CD14-positive monocyte (primary cell): Measurements from ENCODE around the gene INPP4B. TPM values are rescaled to one million over a fixed set of nuclear protein-coding genes. Genes with fewer than 3 reads are reported as not detected.
A peak's percentile ranks its signal among the peaks of the same experiment; 100 is the strongest.
"Not testable (repeated sequence)": the region's sequence is repeated elsewhere in the genome, so short reads cannot be mapped to it uniquely, and the experiment has no call there.

Experiments used
- DNase-seq, 3 donors: peaks; one replicate each; pipeline ENCODE4 v3.0.0-alpha.2; 2011 to 2022
- H2AFZ ChIP-seq: 2 replicates; pipeline ENCODE4 v1.6.0; 2012; ENCODE audit warnings: mild to moderate bottlenecking, low read depth, low read length, inconsistent platforms; ENCODE audit not compliant: insufficient read depth, poor library complexity, severe bottlenecking
- H3K27ac ChIP-seq, 2 donors: 1 replicate in 1 of 2; 2 replicates in 1 of 2; pipeline ENCODE4 v1.5.1; 2012 to 2013; ENCODE audit warnings: low read length in 2 of 2, control low read depth in 1 of 2, inconsistent platforms in 1 of 2, low read depth in 1 of 2, mild to moderate bottlenecking in 1 of 2
- H3K27me3 ChIP-seq, 2 donors: one replicate each; pipeline versions ENCODE4 v1.6.0 to v1.6.1; 2011 to 2013; ENCODE audit warnings: low read length in 2 of 2; ENCODE audit not compliant: control insufficient read depth in 2 of 2, insufficient read depth in 2 of 2
- H3K36me3 ChIP-seq, 2 donors: replicated peaks in 1 of 2; 1 replicate in 1 of 2; 2 replicates in 1 of 2; pipeline versions ENCODE4 v1.5.1 to v1.6.1; 2012 to 2013; ENCODE audit warnings: low read length in 2 of 2, control low read depth in 1 of 2, inconsistent platforms in 1 of 2, mild to moderate bottlenecking in 1 of 2; ENCODE audit not compliant: insufficient read depth in 2 of 2, control insufficient read depth in 1 of 2
- H3K4me1 ChIP-seq, 2 donors: 1 replicate in 1 of 2; 2 replicates in 1 of 2; pipeline versions ENCODE4 v1.5.1 to v1.6.1; 2012 to 2013; ENCODE audit warnings: low read length in 2 of 2, control low read depth in 1 of 2, inconsistent platforms in 1 of 2, mild to moderate bottlenecking in 1 of 2, moderate library complexity in 1 of 2; ENCODE audit not compliant: insufficient read depth in 2 of 2, control insufficient read depth in 1 of 2
- H3K4me2 ChIP-seq: replicated peaks from 2 replicates; pipeline ENCODE3; 2012; ENCODE audit warnings: low read length, moderate library complexity, mild to moderate bottlenecking; ENCODE audit not compliant: poor library complexity, severe bottlenecking; ENCODE audit errors: extremely low read depth
- H3K4me3 ChIP-seq, 3 experiments: fragments of 200-600 bp in 1 of 3; sonication (generic) in 1 of 3; replicated peaks in 1 of 3; 1 replicate in 2 of 3; 2 replicates in 1 of 3; pipeline ENCODE4 v1.5.1; 2011 to 2013; ENCODE audit warnings: low read length in 3 of 3, mild to moderate bottlenecking in 3 of 3, control low read depth in 2 of 3, low read depth in 2 of 3, inconsistent platforms in 1 of 3, moderate library complexity in 1 of 3
- H3K79me2 ChIP-seq: 2 replicates; pipeline ENCODE4 v1.6.0; 2012; ENCODE audit warnings: mild to moderate bottlenecking, control low read depth, inconsistent platforms, low read length, moderate library complexity; ENCODE audit not compliant: insufficient read depth
- H3K9ac ChIP-seq: 2 replicates; pipeline ENCODE4 v1.6.0; 2017; ENCODE audit warnings: low read length, mild to moderate bottlenecking; ENCODE audit not compliant: insufficient read depth, poor library complexity, severe bottlenecking
- H3K9me3 ChIP-seq, 2 donors: replicated peaks in 1 of 2; 1 replicate in 1 of 2; 2 replicates in 1 of 2; pipeline versions ENCODE4 v1.5.1 to v1.6.1; 2012 to 2013; ENCODE audit warnings: low read length in 2 of 2, control low read depth in 1 of 2; ENCODE audit not compliant: control insufficient read depth in 1 of 2, insufficient read depth in 1 of 2
- H4K20me1 ChIP-seq: 2 replicates; pipeline ENCODE4 v1.6.0; 2012; ENCODE audit warnings: mild to moderate bottlenecking, low read length, control low read depth, moderate library complexity; ENCODE audit not compliant: insufficient read depth
- H3K27ac Mint-ChIP-seq, 7 donors: one replicate each; pipeline ENCODE4 v1.8.0; 2020; ENCODE audit warnings: mild to moderate bottlenecking in 7 of 7, mixed read lengths in 7 of 7, moderate library complexity in 6 of 7, inconsistent platforms in 2 of 7
- H3K27me3 Mint-ChIP-seq, 3 donors: one replicate each; pipeline ENCODE4 v1.8.0; 2021 to 2022; ENCODE audit warnings: low read depth in 3 of 3, mild to moderate bottlenecking in 3 of 3, mixed read lengths in 3 of 3, moderate library complexity in 3 of 3, inconsistent platforms in 1 of 3
- H3K36me3 Mint-ChIP-seq, 2 donors: one replicate each; pipeline ENCODE4 v1.8.0; 2020; ENCODE audit warnings: mixed read lengths in 2 of 2, inconsistent platforms in 1 of 2, mild to moderate bottlenecking in 1 of 2
- H3K4me1 Mint-ChIP-seq: one replicate; pipeline ENCODE4 v1.8.0; 2020; ENCODE audit warnings: mild to moderate bottlenecking, mixed read lengths
- H3K4me3 Mint-ChIP-seq, 2 donors: one replicate each; pipeline ENCODE4 v1.8.0; 2020; ENCODE audit warnings: mild to moderate bottlenecking in 2 of 2, mixed read lengths in 2 of 2, moderate library complexity in 1 of 2
- H3K9me3 Mint-ChIP-seq, 7 donors: one replicate each; pipeline ENCODE4 v1.8.0; 2020 to 2022; ENCODE audit warnings: mixed read lengths in 7 of 7, mild to moderate bottlenecking in 6 of 7, moderate library complexity in 6 of 7, inconsistent platforms in 2 of 7
- WGBS: methylation state at CpG from one replicate; pipeline ENCODE4 v1.1.5; 2013; ENCODE audit warnings: missing lambda C conversion rate; ENCODE audit not compliant: insufficient coverage; 5-methylcytosine and 5-hydroxymethylcytosine counted together
- intact Hi-C, 2 donors: fragments of 100-400 bp; cut with micrococcal nuclease; formaldehyde crosslinking; loops; one replicate each; pipeline versions ENCODE4 v1.15.0 to v1.15.1; 2023
- polyA plus RNA-seq, 3 donors: library from polyadenylated mRNA; depleted of rRNA in 1 of 3; unstranded in 2 of 3; stranded (reverse) in 1 of 3; fragments of 300-500 nt in 2 of 3; fragments of >200 nt in 1 of 3; fragmentation: Illumina TruSeq in 2 of 3; gene quantifications; 1 replicate in 2 of 3; 2 replicates in 1 of 3; pipeline ENCODE4 v1.2.3, GENCODE V29; 2012 to 2021
- TF ChIP-seq, protein P1 (sequence below): fragments of 200-600 bp; IDR thresholded peaks from one replicate; pipeline ENCODE4 v1.8.0; 2022; ENCODE audit warnings: antibody characterized with exemption, mild to moderate bottlenecking

The INPP4B gene
- polyA plus RNA-seq, 3 donors = 0.13 to 0.38 (median 0.22) TPM

DNA sequence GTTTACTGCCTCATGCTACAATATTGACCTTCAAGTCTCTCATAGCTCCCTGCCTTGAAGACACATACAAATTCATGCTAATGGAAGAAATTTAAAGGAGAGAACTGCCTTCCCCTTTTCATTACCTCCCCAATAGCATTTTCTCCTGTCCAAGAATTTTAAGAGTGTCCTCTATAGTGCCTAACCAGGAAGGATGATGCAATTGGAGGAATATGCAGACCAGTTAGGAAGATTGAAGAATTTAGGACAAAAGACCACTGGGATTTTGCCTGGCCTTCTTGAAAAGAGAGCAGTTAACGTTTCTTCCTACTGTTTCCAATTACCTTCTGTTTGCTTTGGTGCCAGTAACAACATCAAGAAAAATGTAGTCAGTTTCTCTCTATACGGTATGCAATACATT, 443.9 kb downstream of the INPP4B start:
- intact Hi-C loops = no loop called here
- Mint-ChIP-seq H3K36me3 (no peaks in the 10 kb centered on the region), H3K4me3 (no peak overlapping the region), H3K27me3 (peaks cover 0 to 2% (median 0%) of the 10 kb centered on the region in 3 donors), H3K9me3 (peaks cover 0 to 9% (median 2%) of the 10 kb centered on the region in 7 donors), H3K4me1 (peaks cover 18% of the 10 kb centered on the region), H3K27ac (no peak overlapping the region)
- peak overlapping the region; percentile 34 for H2AFZ ChIP-seq
- DNase-seq = no peak
- TF ChIP-seq, protein P1, sequence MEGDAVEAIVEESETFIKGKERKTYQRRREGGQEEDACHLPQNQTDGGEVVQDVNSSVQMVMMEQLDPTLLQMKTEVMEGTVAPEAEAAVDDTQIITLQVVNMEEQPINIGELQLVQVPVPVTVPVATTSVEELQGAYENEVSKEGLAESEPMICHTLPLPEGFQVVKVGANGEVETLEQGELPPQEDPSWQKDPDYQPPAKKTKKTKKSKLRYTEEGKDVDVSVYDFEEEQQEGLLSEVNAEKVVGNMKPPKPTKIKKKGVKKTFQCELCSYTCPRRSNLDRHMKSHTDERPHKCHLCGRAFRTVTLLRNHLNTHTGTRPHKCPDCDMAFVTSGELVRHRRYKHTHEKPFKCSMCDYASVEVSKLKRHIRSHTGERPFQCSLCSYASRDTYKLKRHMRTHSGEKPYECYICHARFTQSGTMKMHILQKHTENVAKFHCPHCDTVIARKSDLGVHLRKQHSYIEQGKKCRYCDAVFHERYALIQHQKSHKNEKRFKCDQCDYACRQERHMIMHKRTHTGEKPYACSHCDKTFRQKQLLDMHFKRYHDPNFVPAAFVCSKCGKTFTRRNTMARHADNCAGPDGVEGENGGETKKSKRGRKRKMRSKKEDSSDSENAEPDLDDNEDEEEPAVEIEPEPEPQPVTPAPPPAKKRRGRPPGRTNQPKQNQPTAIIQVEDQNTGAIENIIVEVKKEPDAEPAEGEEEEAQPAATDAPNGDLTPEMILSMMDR = no peak
- H3K36me3 ChIP-seq = no peaks in the 10 kb centered on the region
- no peak overlapping the region for H3K27ac ChIP-seq
- no peak overlapping the region for H3K4me3 ChIP-seq
- WGBS = no CpG with 5 or more reads among the region's 2 CpGs
- no peak overlapping the region for H3K4me2 ChIP-seq
- no peaks in the 10 kb centered on the region for H3K9me3 ChIP-seq
- no peak overlapping the region for H3K9ac ChIP-seq
- H3K27me3 ChIP-seq = no peaks in the 10 kb centered on the region
- no peaks in the 10 kb centered on the region for H4K20me1 ChIP-seq
- H3K4me1 ChIP-seq = peaks cover 14 to 17% of the 10 kb centered on the region in 2 donors
- no peaks in the 10 kb centered on the region for H3K79me2 ChIP-seq

DNA sequence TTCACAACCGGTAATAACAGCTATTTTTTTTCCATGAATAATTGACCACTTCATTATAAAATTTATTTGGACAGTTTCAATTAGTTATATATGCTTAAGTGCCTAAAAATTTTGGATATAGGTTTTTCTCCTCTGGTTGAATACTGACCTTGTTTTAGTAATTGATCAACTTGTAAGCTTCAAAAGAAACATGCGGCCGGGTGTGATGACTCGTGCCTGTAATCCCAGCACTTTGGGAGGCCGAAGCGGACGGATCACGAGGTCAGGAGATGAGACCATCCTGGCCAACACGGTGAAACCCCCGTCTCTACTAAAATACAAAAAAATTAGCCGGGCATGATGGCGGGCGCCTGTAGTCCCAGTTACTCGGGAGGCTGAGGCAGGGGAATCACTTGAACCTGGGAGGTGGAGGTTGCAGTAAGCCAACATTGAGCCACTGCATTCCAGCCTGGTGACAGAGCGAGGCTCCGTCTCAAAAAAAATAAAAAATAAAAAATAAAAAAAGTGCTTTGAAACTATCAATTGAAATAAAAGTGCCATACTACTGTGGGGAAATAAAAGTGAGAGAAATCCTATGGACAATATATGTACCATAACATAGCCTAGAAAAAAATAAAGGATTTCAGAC, 448.6 kb downstream of the INPP4B start:
- H3K4me1 ChIP-seq, intact Hi-C loops, H3K79me2 ChIP-seq, DNase-seq, H3K4me3 ChIP-seq, H2AFZ ChIP-seq, H4K20me1 ChIP-seq, H3K4me1 Mint-ChIP-seq, H3K9me3 ChIP-seq, H3K36me3 Mint-ChIP-seq, H3K4me2 ChIP-seq, H3K4me3 Mint-ChIP-seq, H3K36me3 ChIP-seq, H3K27me3 ChIP-seq, H3K27ac ChIP-seq, H3K27ac Mint-ChIP-seq, H3K9ac ChIP-seq, H3K27me3 Mint-ChIP-seq: not testable (repeated sequence)
- H3K9me3 Mint-ChIP-seq = peaks cover 0 to 17% (median 5%) of the 10 kb centered on the region in 7 donors
- WGBS = 93% methylated on average over 7 of the region's 16 CpGs
